Measurements from ENCODE around the gene RAB11FIP3. TPM values are rescaled to one million over a fixed set of nuclear protein-coding genes. Genes with fewer than 3 reads are reported as not detected.
A peak's percentile ranks its signal among the peaks of the same experiment; 100 is the strongest.

The RAB11FIP3 gene
- total RNA-seq, 1 experiment from 2014 or later, result 37.1 TPM

GRCh38 chr16:379961-380761, 45.3 kb upstream of the RAB11FIP3 start:
- Histone ChIP-seq H3K4ac (ENCODE audit: low read depth, low read length) (no peak overlapping the region), H3K4me2 (ENCODE audit: insufficient read depth, insufficient read length, low read length) (peak overlapping the region; percentile 45), H3K9ac (ENCODE audit: extremely low read depth, insufficient read length, low read length) (no peak overlapping the region), H2BK5ac (ENCODE audit: insufficient read length, low read length) (no peak overlapping the region), H2AK5ac (ENCODE audit: insufficient read length, low read length) (no peak overlapping the region), H2AFZ (ENCODE audit: low read length) (no peak overlapping the region), H3K27ac (ENCODE audit: insufficient read length, low read depth, low read length) (no peak overlapping the region), H3K79me1 (ENCODE audit: insufficient read depth, low read depth, low read length, poor library complexity, severe bottlenecking) (no peaks in the 10 kb centered on the region), H3T11ph (ENCODE audit: low read length) (no peak overlapping the region), H2BK20ac (ENCODE audit: low read depth, low read length, poor library complexity, severe bottlenecking) (no peak overlapping the region), H3K79me2 (ENCODE audit: insufficient read depth, low read length) (no peaks in the 10 kb centered on the region; the same call in 1 of the 2 replicates), H3K27me3 (ENCODE audit: insufficient read depth, low read length) (no peaks in the 10 kb centered on the region), H3K18ac (ENCODE audit: insufficient read length, low read depth, low read length) (no peak overlapping the region), H4K20me1 (ENCODE audit: control insufficient read depth, insufficient read depth, insufficient read length) (no peaks in the 10 kb centered on the region), H4K91ac (ENCODE audit: insufficient read length, low read depth, low read length) (no peak overlapping the region), H3K23me2 (ENCODE audit: insufficient read length, low read depth, low read length, poor library complexity, severe bottlenecking) (peaks cover 9% of the 10 kb centered on the region), H3K9me3 (ENCODE audit: control insufficient read depth, low read depth, low read length) (no peaks in the 10 kb centered on the region), H4K8ac (replicated peaks; ENCODE audit: insufficient read length, low read depth, low read length) (no peak overlapping the region), H2BK120ac (ENCODE audit: low read depth, low read length, poor library complexity, severe bottlenecking) (no peak overlapping the region), H3K14ac (ENCODE audit: insufficient read depth, low read length) (no peak overlapping the region), H4K5ac (ENCODE audit: insufficient read length, low read depth, low read length) (no peak overlapping the region), H3K23ac (ENCODE audit: insufficient read length, low read depth, low read length) (no peak overlapping the region), H2BK12ac (ENCODE audit: insufficient read length, low read depth, low read length) (no peak overlapping the region), H3K4me1 (ENCODE audit: insufficient read depth, low read length) (no peaks in the 10 kb centered on the region; the same call in 1 of the 2 replicates), H3K56ac (ENCODE audit: insufficient read length, low read depth, low read length) (no peak overlapping the region), H2BK15ac (ENCODE audit: low read depth, low read length) (no peak overlapping the region)
- Mint-ChIP-seq H3K27me3 (ENCODE audit: low read depth) (peaks cover 3% of the 10 kb centered on the region; the same call in 1 of the 2 replicates), H3K4me3 (peak overlapping the region; percentile 81 to 88), H3K4me1 (peaks cover 20 to 43% of the 10 kb centered on the region in 2 experiments), H3K36me3 (ENCODE audit: insufficient read depth in 1 of 3, low read depth in 3 of 3) (peaks cover 0 to 22% (median 5%) of the 10 kb centered on the region in 3 experiments; a peak in 6 of 7 replicates), H3K9me3 (no peaks in the 10 kb centered on the region), H3K27ac (no peak overlapping the region; a peak in 1 of 7 replicates)
- no peak for TF ChIP-seq CTCF (conservative IDR thresholded peaks at IDR 0.05)
- no CpG with 5 or more reads among the region's 27 CpGs for WGBS (ENCODE audit: extremely low coverage, insufficient read length, low lambda C conversion rate)
- DNase-seq, result no peak
